ENCODE data around the gene TEP1. TPM values are rescaled to one million over a fixed set of nuclear protein-coding genes. Genes with fewer than 3 reads are reported as not detected.
"Not testable (repeated sequence)": the region's sequence is repeated elsewhere in the genome, so short reads cannot be mapped to it uniquely, and the experiment has no call there.

TEP1 gene
- total RNA-seq, 2 experiments from 2014 or later: 14.3 to 17.4 TPM

- POLR2A ChIA-PET: interaction anchor here (0.7 to 3.8 kb wide), 27 partner anchors 8 to 227 kb away, joined by 3 to 33 read pairs (median 5); partner anchors contain the start of genes CCNB1IP1, PARP2, PNP and RNASE4
- peak in 7 of 14 experiments; percentile 62 to 92 (median 83) for DNase-seq
- Histone ChIP-seq H3K4me1 (ENCODE audit: insufficient read depth, low read length) (peaks cover 46% of the 10 kb centered on the region), H3K36me3 (ENCODE audit: insufficient read depth, low read length) (peaks cover 60% of the 10 kb centered on the region), H3K4me3 (ENCODE audit: low read length) (peak overlapping the region; percentile 66), H3K27ac (ENCODE audit: low read depth in 1 of 2, low read length in 2 of 2) (peak overlapping the region; percentile 92 to 97), H3K27me3 (ENCODE audit: control insufficient read depth in 1 of 2, insufficient read depth in 2 of 2, low read length in 2 of 2) (no peaks in the 10 kb centered on the region), H3K9me3 (ENCODE audit: control insufficient read depth in 1 of 2, insufficient read depth in 1 of 2, low read length in 2 of 2) (no peaks in the 10 kb centered on the region)
- no peak overlapping the region for H3K4me3 Mint-ChIP-seq
- intact Hi-C loops (cut with DNase I, micrococcal nuclease): loop anchor here (1.0 to 5.0 kb wide), 10 partner anchors 13 to 997 kb away; partner anchors contain the start of genes CCNB1IP1 (in 2 of the 2), PNP (in 2 of the 2) and TEP1 (in 2 of the 2)
- no peaks in the 10 kb centered on the region for H3K27me3 Mint-ChIP-seq
- CTCF ChIA-PET: interaction anchor here (0.6 to 1.8 kb wide), 6 partner anchors 14 to 157 kb away, joined by 3 to 7 read pairs (median 4); partner anchors contain the start of genes PARP2, PNP and TEP1
- ATAC-seq (ENCODE audit: poor library complexity): peak; percentile 73
- H3K9me3 Mint-ChIP-seq: no peaks in the 10 kb centered on the region
- H3K4me1 Mint-ChIP-seq (ENCODE audit: low read depth): peaks cover 15% of the 10 kb centered on the region
- no peak for TF ChIP-seq CTCF (IDR thresholded peaks at IDR 0.05)
- no peak overlapping the region for H3K27ac Mint-ChIP-seq
- H3K36me3 Mint-ChIP-seq (ENCODE audit: low read depth): peaks cover 42% of the 10 kb centered on the region
Measured at GRCh38 chr14:20455355-20456300, 42.3 kb upstream of the TEP1 start.

GRCh38 chr14:20454516-20455354 is 41.4 kb upstream of the TEP1 start, which contains the start of the genes APEX1 and OSGEP:
Gene APEX1 (plus strand): TSS chr14:20455226. CDS start chr14:20455646, 420 bp downstream.
Gene OSGEP (minus strand): TSS chr14:20454812. CDS start chr14:20454683, 129 bp downstream.
- Histone ChIP-seq H3K9me3 (ENCODE audit: control insufficient read depth in 1 of 2, insufficient read depth in 1 of 2, low read length in 2 of 2) (no peaks in the 10 kb centered on the region), H3K4me1 (ENCODE audit: insufficient read depth, low read length) (peaks cover 37% of the 10 kb centered on the region), H3K27ac (ENCODE audit: low read depth in 1 of 2, low read length in 2 of 2) (peak within 1 kb of the TSS; percentile 92 to 97), H3K27me3 (ENCODE audit: control insufficient read depth in 1 of 2, insufficient read depth in 2 of 2, low read length in 2 of 2) (no peaks in the 10 kb centered on the region), H3K4me3 (ENCODE audit: low read length) (peak within 1 kb of the TSS; percentile 66), H3K36me3 (ENCODE audit: insufficient read depth, low read length) (peaks cover 62% of the 10 kb centered on the region)
- POLR2A ChIA-PET: interaction anchor here (0.7 to 3.8 kb wide), 26 partner anchors 9 to 228 kb away, joined by 3 to 33 read pairs (median 6); partner anchors contain the start of genes CCNB1IP1, PARP2, PNP and RNASE4
- DNase-seq (peak; percentile 94 to 100 (median 97)), ATAC-seq (ENCODE audit: poor library complexity) (peak; percentile 77)
- Mint-ChIP-seq H3K4me3 (no peak within 1 kb of the TSS), H3K27me3 (no peaks in the 10 kb centered on the region), H3K27ac (no peak within 1 kb of the TSS), H3K9me3 (no peaks in the 10 kb centered on the region), H3K36me3 (ENCODE audit: low read depth) (peaks cover 39% of the 10 kb centered on the region), H3K4me1 (ENCODE audit: low read depth) (peaks cover 6% of the 10 kb centered on the region)
- intact Hi-C loops (cut with DNase I, micrococcal nuclease): loop anchor here (1.0 to 5.0 kb wide), 12 partner anchors 14 to 998 kb away; partner anchors contain the start of genes CCNB1IP1 (in 2 of the 2), PNP (in 2 of the 2), TEP1 (in 2 of the 2) and RNASE4 (in 1 of the 2)
- TF ChIP-seq CTCF (IDR thresholded peaks at IDR 0.05): no peak
- CTCF ChIA-PET: interaction anchor here (0.9 to 1.8 kb wide), 5 partner anchors 15 to 158 kb away, joined by 3 to 7 read pairs (median 4); partner anchors contain the start of genes PARP2, PNP and TEP1

GRCh38 chr14:20452831-20453230 is 39.5 kb upstream of the TEP1 start:
- H3K27me3 Mint-ChIP-seq; POLR2A ChIA-PET; H3K4me3 ChIP-seq (ENCODE audit: low read length); CTCF ChIA-PET; DNase-seq; ATAC-seq (ENCODE audit: poor library complexity); H3K4me1 Mint-ChIP-seq (ENCODE audit: low read depth); H3K27ac ChIP-seq (ENCODE audit: low read depth in 1 of 2, low read length in 2 of 2); H3K9me3 Mint-ChIP-seq; H3K27me3 ChIP-seq (ENCODE audit: control insufficient read depth in 1 of 2, insufficient read depth in 2 of 2, low read length in 2 of 2); H3K9me3 ChIP-seq (ENCODE audit: control insufficient read depth in 1 of 2, insufficient read depth in 1 of 2, low read length in 2 of 2): not testable (repeated sequence)
- intact Hi-C loops (cut with DNase I, micrococcal nuclease): loop anchor here in 1 of 2 experiments (5.0 kb wide), 2 partner anchors 154 to 229 kb away; partner anchors contain the start of gene RNASE4
- Histone ChIP-seq H3K36me3 (ENCODE audit: insufficient read depth, low read length) (peaks cover 61% of the 10 kb centered on the region), H3K4me1 (ENCODE audit: insufficient read depth, low read length) (peaks cover 23% of the 10 kb centered on the region)
- peak overlapping the region; percentile 60 for H3K27ac Mint-ChIP-seq
- H3K36me3 Mint-ChIP-seq (ENCODE audit: low read depth): peaks cover 27% of the 10 kb centered on the region
- peak overlapping the region; percentile 26 for H3K4me3 Mint-ChIP-seq

All from CD4-positive, alpha-beta T cell (primary cell).